ENCODE results near the gene FXR1.
"Not testable (repeated sequence)": the region's sequence is repeated elsewhere in the genome, so short reads cannot be mapped to it uniquely, and the experiment has no call there.

FXR1 gene

GRCh38 chr3:180912304-180913296, at the start of gene FXR1:
Gene FXR1 (plus strand): TSS chr3:180912670. CDS start chr3:180912686, 16 bp downstream.
- peak; percentile 81 to 87 for DNase-seq

GRCh38 chr3:180870008-180870699, 42.3 kb upstream of the FXR1 start:
- no peak for DNase-seq

- DNase-seq = no peak
These were observed 40.6 kb upstream of the FXR1 start for GRCh38 chr3:180871901-180872300.

- DNase-seq = not testable (repeated sequence)
These were observed 40.0 kb upstream of the FXR1 start for GRCh38 chr3:180872430-180872829.

GRCh38 chr3:180875124-180875698, 37.3 kb upstream of the FXR1 start:
- no peak for DNase-seq

- no peak for DNase-seq
These were observed 31.2 kb upstream of the FXR1 start for GRCh38 chr3:180881065-180881801.

- no peak for DNase-seq
These were observed 30.4 kb upstream of the FXR1 start for GRCh38 chr3:180882115-180882514.

- no peak for DNase-seq
These were observed 23.4 kb upstream of the FXR1 start for GRCh38 chr3:180888992-180889560.

- DNase-seq = no peak
These were observed 13.9 kb upstream of the FXR1 start for GRCh38 chr3:180898572-180898971.

- DNase-seq = no peak
These were observed 2.9 kb upstream of the FXR1 start for GRCh38 chr3:180909369-180910127.

- no peak for DNase-seq
These were observed 1.6 kb upstream of the FXR1 start for GRCh38 chr3:180910823-180911222.

- DNase-seq = no peak
These were observed 580 bp upstream of the FXR1 start for GRCh38 chr3:180911876-180912303.

- DNase-seq = no peak
These were observed 1.3 kb downstream of the FXR1 start for GRCh38 chr3:180913581-180914404.

- DNase-seq = no peak
These were observed 6.1 kb downstream of the FXR1 start for GRCh38 chr3:180918542-180918941.

GRCh38 chr3:180922242-180922641, 9.8 kb downstream of the FXR1 start:
- no peak for DNase-seq

GRCh38 chr3:180923561-180923960, 11.1 kb downstream of the FXR1 start:
- DNase-seq = no peak

GRCh38 chr3:180926526-180926925, 14.1 kb downstream of the FXR1 start:
- no peak for DNase-seq

- DNase-seq = no peak
These were observed 16.9 kb downstream of the FXR1 start for GRCh38 chr3:180929376-180929775.

- DNase-seq = no peak
These were observed 18.1 kb downstream of the FXR1 start for GRCh38 chr3:180930526-180930925.

GRCh38 chr3:180932819-180933218, 20.3 kb downstream of the FXR1 start:
- no peak for DNase-seq

- no peak for DNase-seq
These were observed 22.2 kb downstream of the FXR1 start for GRCh38 chr3:180934638-180935037.
